ENCODE measurements around the gene FAM161A.

- TF ChIP-seq CTCF (IDR thresholded peaks at IDR 0.05) = no peak
- TF ChIP-seq EP300 (IDR thresholded peaks at IDR 0.05) = no peak
Measured at GRCh38 chr2:61814539-61815160, 39.2 kb downstream of the FAM161A start.
